ENCODE results near the gene TMEM243. TPM values are rescaled to one million over a fixed set of nuclear protein-coding genes. Genes with fewer than 3 reads are reported as not detected.

TMEM243 gene
- total and polyA plus RNA-seq, 2 of the 4 experiments (the other 2 are of a cell fraction): 28.7 to 31.1 TPM

GRCh38 chr7:87209295-87209924 is 10.1 kb downstream of the TMEM243 start:
- no peak overlapping the region for H3K18ac ChIP-seq (ENCODE audit: low read depth, low read length)
- BruUV-seq (replicated peaks): no TSS peak

More at GRCh38 chr7:87209295-87209924, 10.1 kb downstream of the TMEM243 start:
- no peak overlapping the region for H3K14ac ChIP-seq (replicated peaks; ENCODE audit: low read depth, low read length)
- no peak overlapping the region for H2BK20ac ChIP-seq (ENCODE audit: low read depth, low read length)
- ATAC-seq (ENCODE audit: low read depth) (no peak), DNase-seq (no peak)
- dilution Hi-C loops (cut with HindIII; ENCODE audit: low sequenced_read_pairs, unreplicated experiment): no loop called here
- H3K27ac ChIP-seq (ENCODE audit: insufficient read depth, low read length): no peak overlapping the region
- H2BK120ac ChIP-seq (ENCODE audit: low read depth, low read length): no peak overlapping the region
- no peak overlapping the region for H4K8ac ChIP-seq (ENCODE audit: low read depth in 2 of 2, low read length in 2 of 2)
- no peak overlapping the region for H3K4me2 ChIP-seq (ENCODE audit: low read depth, low read length)
- no peak overlapping the region for H3K9ac ChIP-seq (ENCODE audit: low read depth, low read length)
- H3K9me3 ChIP-seq (ENCODE audit: control insufficient read depth, insufficient read depth, low read length): peaks cover 14% of the 10 kb centered on the region
- ChIA-PET POLR2A (ENCODE audit: unreplicated experiment) (no interaction called here), CTCF (no interaction called here)
- no peak overlapping the region for H4K5ac ChIP-seq (ENCODE audit: low read depth, low read length)
- TF ChIP-seq CHD1 (IDR thresholded peaks at IDR 0.05; ENCODE audit: low read depth, low read length): no peak
- peaks cover 44 to 64% of the 10 kb centered on the region in 2 experiments for H3K79me1 ChIP-seq (ENCODE audit: low read depth in 1 of 2, low read length in 2 of 2)
- peaks cover 22% of the 10 kb centered on the region for H4K20me1 ChIP-seq (ENCODE audit: insufficient read depth, low read length)
- H2BK15ac ChIP-seq (ENCODE audit: low read depth, low read length): no peak overlapping the region
- peaks cover 2% of the 10 kb centered on the region; the same call in 1 of the 2 replicates for H3K4me1 ChIP-seq (ENCODE audit: control insufficient read depth, insufficient read depth, low read length)
- H2AK5ac ChIP-seq (ENCODE audit: low read depth, low read length): no peak overlapping the region
- no peak overlapping the region for H3K4me3 ChIP-seq (ENCODE audit: insufficient read depth, low read depth, low read length)
- H2AFZ ChIP-seq (replicated peaks; ENCODE audit: low read length, poor library complexity): no peak overlapping the region
- no peak overlapping the region for H3K4ac ChIP-seq (ENCODE audit: low read depth, low read length)
- peaks cover 7% of the 10 kb centered on the region; the same call in 1 of the 2 replicates for H3K36me3 ChIP-seq (ENCODE audit: control insufficient read depth, insufficient read depth, low read length)
- 84% methylated on average over 15 of the region's 18 CpGs; no CpG with 5 or more reads in 1 of the 2 experiments for WGBS, 2 experiments (ENCODE audit: extremely low coverage in 2 of 2, insufficient read length in 1 of 2)
- intact Hi-C loops (cut with micrococcal nuclease): no loop called here
- no peak overlapping the region for H3K23ac ChIP-seq (ENCODE audit: low read depth, low read length)
- no peak overlapping the region for H2AK9ac ChIP-seq (replicated peaks; ENCODE audit: low read depth, low read length, poor library complexity)
- in situ Hi-C loops (cut with MboI; ENCODE audit: low sequenced_read_pairs): no loop called here
- H3K9me1 ChIP-seq (ENCODE audit: insufficient read depth, low read length): peaks cover 16% of the 10 kb centered on the region
- H3K56ac ChIP-seq (ENCODE audit: extremely low read depth, insufficient read depth, low read length): no peak overlapping the region
- H3K27me3 ChIP-seq (ENCODE audit: control insufficient read depth, insufficient read depth, low read length): no peaks in the 10 kb centered on the region
- H4K91ac ChIP-seq (ENCODE audit: insufficient read depth, low read depth, low read length): no peak overlapping the region
- H2BK5ac ChIP-seq (ENCODE audit: low read depth, low read length, poor library complexity, severe bottlenecking): no peak overlapping the region

Data from IMR-90 (cell line).